H9 (cell line): ENCODE data around the gene POU2F1. TPM values are rescaled to one million over a fixed set of nuclear protein-coding genes. Genes with fewer than 3 reads are reported as not detected.

Experiments used
- DNase-seq: peaks from one replicate; pipeline ENCODE4 v3.0.0-alpha.2; 2017
- H2AFZ ChIP-seq: one replicate; pipeline ENCODE4 v1.6.1; 2013; ENCODE audit warnings: mild to moderate bottlenecking, low read length, control low read depth, moderate library complexity
- H2AK5ac ChIP-seq: 2 replicates; pipeline ENCODE4 v1.6.1; 2013; ENCODE audit warnings: low read length, control low read depth, mixed read lengths; ENCODE audit not compliant: insufficient read length
- H2BK120ac ChIP-seq: one replicate; pipeline ENCODE4 v1.6.1; 2013; ENCODE audit warnings: low read depth, mild to moderate bottlenecking, low read length, control low read depth, inconsistent platforms; ENCODE audit not compliant: poor library complexity, severe bottlenecking
- H2BK12ac ChIP-seq: 2 replicates; pipeline ENCODE4 v1.6.1; 2013; ENCODE audit warnings: low read length, control low read depth, mixed read lengths, low read depth; ENCODE audit not compliant: insufficient read length
- H2BK15ac ChIP-seq: 2 replicates; pipeline ENCODE4 v1.6.1; 2013; ENCODE audit warnings: low read depth, low read length, control low read depth
- H2BK20ac ChIP-seq: one replicate; pipeline ENCODE4 v1.6.1; 2013; ENCODE audit warnings: low read depth, mild to moderate bottlenecking, low read length, control low read depth, inconsistent platforms; ENCODE audit not compliant: poor library complexity, severe bottlenecking
- H2BK5ac ChIP-seq: 2 replicates; pipeline ENCODE4 v1.6.1; 2013; ENCODE audit warnings: low read length, control low read depth, mixed read lengths; ENCODE audit not compliant: insufficient read length
- H3K14ac ChIP-seq: 2 replicates; pipeline ENCODE4 v1.6.1; 2013; ENCODE audit warnings: low read length, control low read depth; ENCODE audit not compliant: insufficient read depth
- H3K18ac ChIP-seq: 2 replicates; pipeline ENCODE4 v1.6.1; 2013; ENCODE audit warnings: low read depth, mild to moderate bottlenecking, mixed read lengths, low read length, control low read depth; ENCODE audit not compliant: insufficient read length
- H3K23ac ChIP-seq: 2 replicates; pipeline ENCODE4 v1.6.1; 2013; ENCODE audit warnings: low read length, control low read depth, mixed read lengths, low read depth; ENCODE audit not compliant: insufficient read length
- H3K23me2 ChIP-seq: 2 replicates; pipeline ENCODE4 v1.6.1; 2013; ENCODE audit warnings: low read depth, mild to moderate bottlenecking, mixed read lengths, low read length, control low read depth; ENCODE audit not compliant: insufficient read length, poor library complexity, severe bottlenecking
- H3K27ac ChIP-seq: 2 replicates; pipeline ENCODE4 v1.5.1; 2013; ENCODE audit warnings: low read length, control low read depth, mixed read lengths, low read depth; ENCODE audit not compliant: insufficient read length
- H3K27me3 ChIP-seq: 2 replicates; pipeline ENCODE4 v1.6.1; 2013; ENCODE audit warnings: low read length, control low read depth, inconsistent platforms; ENCODE audit not compliant: insufficient read depth
- H3K4ac ChIP-seq: 2 replicates; pipeline ENCODE4 v1.6.1; 2013; ENCODE audit warnings: low read depth, mild to moderate bottlenecking, control low read depth, inconsistent platforms, low read length, moderate library complexity
- H3K4me1 ChIP-seq: 2 replicates; pipeline ENCODE4 v1.6.1; 2013; ENCODE audit warnings: low read length, control low read depth, inconsistent platforms; ENCODE audit not compliant: insufficient read depth
- H3K4me2 ChIP-seq: 2 replicates; pipeline ENCODE4 v1.6.1; 2013; ENCODE audit warnings: low read length, control low read depth, mixed read lengths; ENCODE audit not compliant: insufficient read length, insufficient read depth
- H3K56ac ChIP-seq: 2 replicates; pipeline ENCODE4 v1.6.1; 2013; ENCODE audit warnings: low read depth, mild to moderate bottlenecking, mixed read lengths, low read length, control low read depth; ENCODE audit not compliant: insufficient read length
- H3K79me1 ChIP-seq: 2 replicates; pipeline ENCODE4 v1.6.1; 2013; ENCODE audit warnings: low read depth, mild to moderate bottlenecking, moderate library complexity, low read length, control low read depth, inconsistent platforms; ENCODE audit not compliant: insufficient read depth, poor library complexity, severe bottlenecking
- H3K79me2 ChIP-seq: 2 replicates; pipeline ENCODE4 v1.6.1; 2013; ENCODE audit warnings: low read length, control low read depth, inconsistent platforms; ENCODE audit not compliant: insufficient read depth
- H3K9ac ChIP-seq: 2 replicates; pipeline ENCODE4 v1.6.1; 2013; ENCODE audit warnings: low read length, control low read depth, mixed read lengths; ENCODE audit not compliant: insufficient read length; ENCODE audit errors: extremely low read depth
- H3K9me3 ChIP-seq: one replicate; pipeline ENCODE4 v1.6.1; 2013; ENCODE audit warnings: low read depth, low read length, inconsistent platforms; ENCODE audit not compliant: control insufficient read depth
- H3T11ph ChIP-seq: one replicate; pipeline ENCODE4 v1.6.1; 2013; ENCODE audit warnings: mild to moderate bottlenecking, low read length, control low read depth, inconsistent platforms
- H4K20me1 ChIP-seq: one replicate; pipeline ENCODE4 v1.6.1; 2013; ENCODE audit not compliant: control insufficient read depth, insufficient read length, insufficient read depth
- H4K5ac ChIP-seq: 2 replicates; pipeline ENCODE4 v1.6.1; 2013; ENCODE audit warnings: low read depth, mild to moderate bottlenecking, mixed read lengths, low read length, control low read depth; ENCODE audit not compliant: insufficient read length
- H4K8ac ChIP-seq: replicated peaks from 2 replicates; pipeline ENCODE4 v1.6.1; 2013; ENCODE audit warnings: low read length, control low read depth, mixed read lengths, low read depth; ENCODE audit not compliant: insufficient read length
- H4K91ac ChIP-seq: 2 replicates; pipeline ENCODE4 v1.6.1; 2013; ENCODE audit warnings: low read depth, mild to moderate bottlenecking, moderate library complexity, mixed read lengths, low read length, control low read depth; ENCODE audit not compliant: insufficient read length
- H3K27ac Mint-ChIP-seq, 3 experiments: 2 replicates in 2 of 3; 3 replicates in 1 of 3; pipeline ENCODE4 v1.8.0; 2020 to 2021; ENCODE audit warnings: mixed read lengths in 3 of 3, mild to moderate bottlenecking in 1 of 3, moderate library complexity in 1 of 3
- H3K27me3 Mint-ChIP-seq: 2 replicates; pipeline ENCODE4 v1.8.0; 2021; ENCODE audit warnings: low read depth, mild to moderate bottlenecking, moderate library complexity, mixed read lengths
- H3K36me3 Mint-ChIP-seq, 3 experiments: 2 replicates in 2 of 3; 3 replicates in 1 of 3; pipeline ENCODE4 v1.8.0; 2020 to 2021; ENCODE audit warnings: low read depth in 3 of 3, mixed read lengths in 3 of 3; ENCODE audit not compliant: insufficient read depth in 1 of 3
- H3K4me1 Mint-ChIP-seq, 2 experiments: 2 replicates each; pipeline ENCODE4 v1.8.0; 2020; ENCODE audit warnings: mixed read lengths in 2 of 2
- H3K4me3 Mint-ChIP-seq, 2 experiments: 2 replicates in 1 of 2; 3 replicates in 1 of 2; pipeline ENCODE4 v1.8.0; 2020 to 2021; ENCODE audit warnings: mild to moderate bottlenecking in 2 of 2, mixed read lengths in 2 of 2, moderate library complexity in 1 of 2
- H3K9me3 Mint-ChIP-seq, 2 experiments: 2 replicates in 1 of 2; 3 replicates in 1 of 2; pipeline ENCODE4 v1.8.0; 2020; ENCODE audit warnings: mild to moderate bottlenecking in 2 of 2, mixed read lengths in 2 of 2, moderate library complexity in 1 of 2
- WGBS: extraction: QIAGEN DNeasy Blood & Tissue Kit; methylation state at CpG from one replicate; pipeline ENCODE4 v1.1.7; 2013; ENCODE audit warnings: missing lambda C conversion rate, low lambda C conversion rate, mixed read lengths; ENCODE audit not compliant: insufficient read length; ENCODE audit errors: extremely low coverage; 5-methylcytosine and 5-hydroxymethylcytosine counted together
- total RNA-seq: library from RNA; stranded (reverse); gene quantifications from 2 replicates; pipeline ENCODE4 v1.2.1, GENCODE V29; 2021
- TF ChIP-seq, protein P1 (sequence below): fragments of 200-600 bp; sonication (generic); conservative IDR thresholded peaks from 3 replicates; pipeline ENCODE4 v1.8.0; 2021; ENCODE audit warnings: antibody characterized with exemption, mild to moderate bottlenecking

POU2F1 gene
- total RNA-seq, 1 experiment from 2014 or later, result 62.5 TPM

DNA sequence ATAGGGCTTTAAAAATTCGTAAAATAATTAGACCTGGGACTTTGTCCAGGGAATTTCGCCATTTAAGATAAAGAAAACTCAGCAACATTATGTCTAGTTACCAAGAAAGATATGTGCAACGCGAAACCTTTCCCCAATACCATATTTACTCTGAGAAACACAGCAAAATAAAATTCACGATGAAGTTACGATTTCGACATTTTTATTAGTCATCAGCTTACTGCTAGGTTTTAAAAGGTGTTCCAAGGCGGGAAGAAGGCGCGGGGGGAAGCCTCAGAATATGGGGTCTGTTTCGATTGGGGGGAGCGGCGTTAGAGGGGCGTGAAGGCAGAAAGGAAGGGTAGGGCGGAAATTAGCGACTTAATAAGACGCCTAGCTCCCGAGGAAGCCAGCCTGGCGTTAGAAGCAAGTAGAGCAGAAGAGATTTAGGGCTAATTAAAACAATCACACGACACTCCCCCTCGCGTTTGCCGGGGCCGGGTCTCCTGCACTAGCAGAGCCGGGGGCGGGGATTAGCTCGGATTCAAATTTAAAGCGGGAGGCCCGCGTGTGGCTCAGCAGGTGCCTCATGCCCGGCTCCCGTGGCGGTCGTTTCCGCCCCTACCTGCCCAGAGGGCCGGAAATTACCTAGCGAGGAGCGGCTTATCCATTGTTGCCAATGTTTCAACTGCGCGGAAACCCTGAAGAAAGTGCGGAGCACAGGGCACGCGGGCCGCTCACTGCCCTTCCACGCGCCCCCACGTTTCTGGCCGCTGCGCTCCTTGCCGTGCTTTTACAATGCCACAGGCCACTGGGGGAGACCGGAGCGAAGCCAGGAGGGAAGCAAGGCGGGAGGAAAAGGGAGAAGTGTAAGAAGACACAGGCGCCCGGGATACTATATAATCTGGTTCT, 795 bp upstream of the POU2F1 start:
- H3K9ac ChIP-seq, result peak overlapping the region; percentile 98
- peak overlapping the region; percentile 77 for H3K4me2 ChIP-seq
- H3K9me3 Mint-ChIP-seq, result peaks cover 6 to 8% of the 10 kb centered on the region in 2 experiments; a peak in 4 of 5 replicates
- H2BK20ac ChIP-seq, result no peak overlapping the region
- peak overlapping the region; percentile 100 for H3K18ac ChIP-seq
- peak overlapping the region; percentile 67 for H4K91ac ChIP-seq
- peak; percentile 98 for DNase-seq
- H2BK5ac ChIP-seq, result peak overlapping the region; percentile 93
- peaks cover 3% of the 10 kb centered on the region for H3K23me2 ChIP-seq
- peaks cover 2 to 4% (median 2%) of the 10 kb centered on the region in 3 experiments; a peak in 3 of 7 replicates for H3K36me3 Mint-ChIP-seq
- H3K27ac Mint-ChIP-seq, result peak overlapping the region; percentile 100
- peak overlapping the region; percentile 97 for H3K27ac ChIP-seq
- H3K27me3 Mint-ChIP-seq, result no peaks in the 10 kb centered on the region; the same call in 1 of the 2 replicates
- peak overlapping the region; percentile 100 for H2BK12ac ChIP-seq
- H2BK15ac ChIP-seq, result no peak overlapping the region
- no peaks in the 10 kb centered on the region for H3K79me1 ChIP-seq
- WGBS, result no CpG with 5 or more reads among the region's 55 CpGs
- H2AK5ac ChIP-seq, result no peak overlapping the region
- H3K4ac ChIP-seq, result peak overlapping the region; percentile 91; the same call in 1 of the 2 replicates
- H3K56ac ChIP-seq, result peak overlapping the region; percentile 75
- H2BK120ac ChIP-seq, result peak overlapping the region; percentile 93
- peak overlapping the region; percentile 99 for H3T11ph ChIP-seq
- H3K9me3 ChIP-seq, result no peaks in the 10 kb centered on the region
- no peak overlapping the region for H4K8ac ChIP-seq
- no peak overlapping the region for H2AFZ ChIP-seq
- no peaks in the 10 kb centered on the region for H3K27me3 ChIP-seq
- H3K4me3 Mint-ChIP-seq, result peak overlapping the region; percentile 86 to 89
- H4K5ac ChIP-seq, result peak overlapping the region; percentile 99
- H3K4me1 Mint-ChIP-seq, result peaks cover 35 to 36% of the 10 kb centered on the region in 2 experiments
- H3K14ac ChIP-seq, result peak overlapping the region; percentile 100
- H4K20me1 ChIP-seq, result no peaks in the 10 kb centered on the region
- no peaks in the 10 kb centered on the region; the same call in 1 of the 2 replicates for H3K4me1 ChIP-seq
- TF ChIP-seq, protein P1, sequence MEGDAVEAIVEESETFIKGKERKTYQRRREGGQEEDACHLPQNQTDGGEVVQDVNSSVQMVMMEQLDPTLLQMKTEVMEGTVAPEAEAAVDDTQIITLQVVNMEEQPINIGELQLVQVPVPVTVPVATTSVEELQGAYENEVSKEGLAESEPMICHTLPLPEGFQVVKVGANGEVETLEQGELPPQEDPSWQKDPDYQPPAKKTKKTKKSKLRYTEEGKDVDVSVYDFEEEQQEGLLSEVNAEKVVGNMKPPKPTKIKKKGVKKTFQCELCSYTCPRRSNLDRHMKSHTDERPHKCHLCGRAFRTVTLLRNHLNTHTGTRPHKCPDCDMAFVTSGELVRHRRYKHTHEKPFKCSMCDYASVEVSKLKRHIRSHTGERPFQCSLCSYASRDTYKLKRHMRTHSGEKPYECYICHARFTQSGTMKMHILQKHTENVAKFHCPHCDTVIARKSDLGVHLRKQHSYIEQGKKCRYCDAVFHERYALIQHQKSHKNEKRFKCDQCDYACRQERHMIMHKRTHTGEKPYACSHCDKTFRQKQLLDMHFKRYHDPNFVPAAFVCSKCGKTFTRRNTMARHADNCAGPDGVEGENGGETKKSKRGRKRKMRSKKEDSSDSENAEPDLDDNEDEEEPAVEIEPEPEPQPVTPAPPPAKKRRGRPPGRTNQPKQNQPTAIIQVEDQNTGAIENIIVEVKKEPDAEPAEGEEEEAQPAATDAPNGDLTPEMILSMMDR, result peak; percentile 43; the same call in 2 of the 3 replicates
- no peak overlapping the region for H3K23ac ChIP-seq
- peaks cover 20% of the 10 kb centered on the region; the same call in 1 of the 2 replicates for H3K79me2 ChIP-seq
